ENCODE measurements around the gene CDK5RAP1. TPM values are rescaled to one million over a fixed set of nuclear protein-coding genes. Genes with fewer than 3 reads are reported as not detected.
"Not testable (repeated sequence)": the region's sequence is repeated elsewhere in the genome, so short reads cannot be mapped to it uniquely, and the experiment has no call there.

Gene CDK5RAP1
- total RNA-seq, 1 donor from 2014 or later = 26.6 TPM

- H3K4me1 ChIP-seq = peaks cover 8% of the 10 kb centered on the region
- no peaks in the 10 kb centered on the region for H3K27me3 ChIP-seq
- ATAC-seq (no peak), DNase-seq (peak; percentile 75)
- H3K9me3 ChIP-seq = no peaks in the 10 kb centered on the region
- intact Hi-C loops (cut with DNase I) = no loop called here
- no peak overlapping the region for H3K27ac ChIP-seq
- peak overlapping the region; percentile 68 for H3K4me3 ChIP-seq
- no peaks in the 10 kb centered on the region for H3K36me3 ChIP-seq
- TF ChIP-seq CTCF (IDR thresholded peaks at IDR 0.05) = no peak
These were observed 41.7 kb upstream of the CDK5RAP1 start for GRCh38 chr20:33443006-33443511.

GRCh38 chr20:33442136-33443005, 41.1 kb upstream of the CDK5RAP1 start:
- no peaks in the 10 kb centered on the region for H3K9me3 ChIP-seq
- no peak overlapping the region for H3K27ac ChIP-seq
- H3K27me3 ChIP-seq = no peaks in the 10 kb centered on the region
- TF ChIP-seq CTCF (IDR thresholded peaks at IDR 0.05) = no peak
- H3K36me3 ChIP-seq = no peaks in the 10 kb centered on the region
- ATAC-seq (no peak), DNase-seq (no peak)
- H3K4me3 ChIP-seq = peak overlapping the region; percentile 68
- intact Hi-C loops (cut with DNase I) = no loop called here
- peaks cover 8% of the 10 kb centered on the region for H3K4me1 ChIP-seq

- no peak for TF ChIP-seq CTCF (IDR thresholded peaks at IDR 0.05)
- H3K27ac ChIP-seq = no peak overlapping the region
- H3K36me3 ChIP-seq = no peaks in the 10 kb centered on the region
- no peak overlapping the region for H3K4me3 ChIP-seq
- DNase-seq (no peak), ATAC-seq (no peak)
- no peaks in the 10 kb centered on the region for H3K27me3 ChIP-seq
- H3K4me1 ChIP-seq = peaks cover 8% of the 10 kb centered on the region
- intact Hi-C loops (cut with DNase I) = no loop called here
- H3K9me3 ChIP-seq = no peaks in the 10 kb centered on the region
These were observed 40.0 kb upstream of the CDK5RAP1 start for GRCh38 chr20:33441142-33441955.

GRCh38 chr20:33440562-33440961, 39.2 kb upstream of the CDK5RAP1 start:
- H3K27ac ChIP-seq; H3K9me3 ChIP-seq; H3K27me3 ChIP-seq; H3K4me3 ChIP-seq; ATAC-seq; H3K36me3 ChIP-seq; H3K4me1 ChIP-seq; intact Hi-C loops (cut with DNase I); DNase-seq: not testable (repeated sequence)

- intact Hi-C loops (cut with DNase I) = no loop called here
- Histone ChIP-seq H3K27ac (no peak overlapping the region), H3K9me3 (no peaks in the 10 kb centered on the region), H3K27me3 (no peaks in the 10 kb centered on the region), H3K36me3 (no peaks in the 10 kb centered on the region), H3K4me1 (peaks cover 5% of the 10 kb centered on the region), H3K4me3 (no peak overlapping the region)
- no peak for TF ChIP-seq CTCF (IDR thresholded peaks at IDR 0.05)
- DNase-seq (no peak), ATAC-seq (no peak)
These were observed 37.2 kb upstream of the CDK5RAP1 start for GRCh38 chr20:33438481-33438880.

Measured in upper lobe of right lung (tissue), 1 donor.